Uterus (tissue), 2 donors: ENCODE measurements around the gene OR13A1.
"Not testable (repeated sequence)": the region's sequence is repeated elsewhere in the genome, so short reads cannot be mapped to it uniquely, and the experiment has no call there.

ENCODE experiments used
- CTCF ChIP-seq, 4 experiments: fragments of 200-600 bp in 2 of 4; fragments of 450-650 bp in 2 of 4; sonication (generic) in 2 of 4; IDR thresholded peaks; one replicate each; pipeline ENCODE4 v1.5.1; 2016 to 2019; ENCODE audit warnings: antibody characterized with exemption in 4 of 4, mild to moderate bottlenecking in 2 of 4, moderate library complexity in 1 of 4
- POLR2A ChIP-seq, 2 donors: fragments of 450-650 bp; IDR thresholded peaks; one replicate each; pipeline ENCODE4 v1.6.1; 2016; ENCODE audit warnings: antibody characterized with exemption in 2 of 2, mild to moderate bottlenecking in 1 of 2, moderate library complexity in 1 of 2

- TF ChIP-seq CTCF, POLR2A (IDR thresholded peaks at IDR 0.05): not testable (repeated sequence)
Observed at GRCh38 chr10:45346652-45347335, 31.4 kb upstream of the OR13A1 start.
